Hematopoietic multipotent progenitor cell (in vitro differentiated cells): Measurements from ENCODE around the gene DHX32. TPM values are rescaled to one million over a fixed set of nuclear protein-coding genes. Genes with fewer than 3 reads are reported as not detected.
A peak's percentile ranks its signal among the peaks of the same experiment; 100 is the strongest.
"Not testable (repeated sequence)": the region's sequence is repeated elsewhere in the genome, so short reads cannot be mapped to it uniquely, and the experiment has no call there.

Experiments
- DNase-seq, 3 donors: peaks; one replicate each; pipeline ENCODE4 v3.0.0-alpha.2; 2011 to 2015; ENCODE audit warnings: low read depth in 2 of 3, low spot score in 2 of 3
- total RNA-seq: library from RNA; depleted of rRNA; stranded (reverse); fragments of >200 nt; gene quantifications from one replicate; pipeline ENCODE4 v1.2.3, GENCODE V29; 2012

DHX32 gene
- total RNA-seq, 1 donor, result 15.1 TPM

- peak; percentile 32 to 91 (median 88) for DNase-seq
Observed at GRCh38 chr10:125896088-125896934, 15.2 kb upstream of the DHX32 start, which contains the start of gene FANK1. FANK1 (plus strand) TSS chr10:125896564; CDS start chr10:125896643, 79 bp downstream.

- peak; percentile 0 to 65 (median 50) for DNase-seq
Observed at GRCh38 chr10:125895130-125896087, 14.3 kb upstream of the DHX32 start.

GRCh38 chr10:125894176-125894575 lies 13.1 kb upstream of the DHX32 start:
- not testable (repeated sequence) for DNase-seq

GRCh38 chr10:125892402-125892801 lies 11.3 kb upstream of the DHX32 start:
- not testable (repeated sequence) for DNase-seq

- DNase-seq, result not testable (repeated sequence)
Observed at GRCh38 chr10:125889441-125889840, 8.3 kb upstream of the DHX32 start.

- no peak for DNase-seq
Observed at GRCh38 chr10:125886914-125887512, 5.9 kb upstream of the DHX32 start.

GRCh38 chr10:125883211-125883610 lies 2.1 kb upstream of the DHX32 start:
- no peak for DNase-seq

- no peak for DNase-seq
Observed at GRCh38 chr10:125882596-125882995, 1.5 kb upstream of the DHX32 start.

GRCh38 chr10:125880719-125881118 lies 373 bp downstream of the DHX32 start:
- DNase-seq, result no peak

- no peak for DNase-seq
Observed at GRCh38 chr10:125878957-125879835, 1.9 kb downstream of the DHX32 start.

- no peak for DNase-seq
Observed at GRCh38 chr10:125871338-125871737, 9.8 kb downstream of the DHX32 start.

- peak in 2 of 3 donors; percentile 20 to 58 for DNase-seq
Observed at GRCh38 chr10:125868372-125868975, 12.6 kb downstream of the DHX32 start.

GRCh38 chr10:125866421-125867029 lies 14.6 kb downstream of the DHX32 start:
- DNase-seq, result no peak

- no peak for DNase-seq
Observed at GRCh38 chr10:125865120-125865519, 16.0 kb downstream of the DHX32 start.

- no peak for DNase-seq
Observed at GRCh38 chr10:125859128-125859817, 21.8 kb downstream of the DHX32 start.

GRCh38 chr10:125857185-125857760 lies 23.8 kb downstream of the DHX32 start:
- DNase-seq, result no peak

GRCh38 chr10:125852487-125852886 lies 28.6 kb downstream of the DHX32 start:
- no peak for DNase-seq
